SH-SY5Y (cell line): Measurements from ENCODE around the gene CACHD1.

ENCODE experiments used
- GATA2 ChIP-seq: IDR thresholded peaks from 2 replicates; pipeline ENCODE4 v1.6.1; 2011; ENCODE audit warnings: mild to moderate bottlenecking, low read depth, low read length
- GATA3 ChIP-seq: IDR thresholded peaks from 2 replicates; pipeline ENCODE4 v1.6.1; 2011; ENCODE audit warnings: low read depth, mild to moderate bottlenecking, low read length, moderate library complexity

DNA sequence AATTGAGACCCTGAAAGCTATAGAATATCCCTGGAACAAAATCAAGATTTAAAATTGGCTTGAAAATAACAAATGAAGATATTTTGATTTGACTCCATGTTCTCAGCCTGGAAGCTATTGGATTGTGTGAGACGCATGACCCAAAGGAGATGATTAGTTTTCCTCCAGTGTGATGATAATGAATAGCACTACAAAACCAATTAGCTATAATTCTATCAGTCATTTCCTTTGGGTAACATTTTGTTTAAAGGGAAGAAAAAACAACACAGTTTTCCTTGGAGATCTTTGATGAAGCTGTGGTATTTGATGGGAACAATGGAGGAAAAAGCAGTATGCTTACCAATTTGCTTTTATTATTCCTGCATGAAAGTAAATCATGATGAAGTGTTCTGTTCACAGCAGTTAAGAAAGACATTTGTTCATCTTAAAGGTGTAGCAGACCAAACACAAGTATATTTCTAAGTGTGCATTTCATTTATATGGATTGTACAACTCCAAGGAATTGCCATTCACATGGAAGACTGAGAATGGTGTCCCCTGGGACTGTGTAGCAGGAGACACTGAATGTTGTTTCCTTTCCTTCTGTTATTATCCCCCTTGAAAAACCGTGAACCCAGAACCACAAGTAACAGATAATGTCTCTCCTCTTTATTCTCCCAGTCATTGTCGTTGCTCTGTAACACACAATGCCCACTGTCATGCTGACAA is 111.4 kb downstream of the CACHD1 start:
- TF ChIP-seq GATA2 (no peak), GATA3 (no peak)
